ENCODE measurements around the gene GLOD5. TPM values are rescaled to one million over a fixed set of nuclear protein-coding genes. Genes with fewer than 3 reads are reported as not detected.

Gene GLOD5
- total RNA-seq, 6 experiments from 2014 or later, result not detected

GRCh38 chrX:48784726-48785125, 23.2 kb downstream of the GLOD5 start:
- peaks cover 17% of the 10 kb centered on the region for H3K27me3 Mint-ChIP-seq (ENCODE audit: insufficient read depth)
- no peak for TF ChIP-seq CTCF (IDR thresholded peaks at IDR 0.05)
- no peaks in the 10 kb centered on the region for H3K9me3 Mint-ChIP-seq
- no peak overlapping the region for H3K4me3 Mint-ChIP-seq
- DNase-seq, result no peak
- no peaks in the 10 kb centered on the region for H3K4me1 Mint-ChIP-seq (ENCODE audit: low read depth)
- no peak overlapping the region for H3K27ac Mint-ChIP-seq
- no peaks in the 10 kb centered on the region for H3K36me3 Mint-ChIP-seq (ENCODE audit: low read depth)

GRCh38 chrX:48785186-48785539, 23.6 kb downstream of the GLOD5 start:
- no peak overlapping the region for H3K27ac Mint-ChIP-seq
- no peak for TF ChIP-seq CTCF (IDR thresholded peaks at IDR 0.05)

GRCh38 chrX:48785540-48786214, 24.1 kb downstream of the GLOD5 start:
- no peaks in the 10 kb centered on the region for H3K9me3 Mint-ChIP-seq
- no peak for DNase-seq
- H3K4me3 Mint-ChIP-seq, result no peak overlapping the region
- TF ChIP-seq CTCF (IDR thresholded peaks at IDR 0.05), result no peak
- H3K27ac Mint-ChIP-seq, result no peak overlapping the region
- no peaks in the 10 kb centered on the region for H3K36me3 Mint-ChIP-seq (ENCODE audit: low read depth)
- no peaks in the 10 kb centered on the region for H3K4me1 Mint-ChIP-seq (ENCODE audit: low read depth)
- peaks cover 19% of the 10 kb centered on the region for H3K27me3 Mint-ChIP-seq (ENCODE audit: insufficient read depth)

More at GRCh38 chrX:48785186-48785539, 23.6 kb downstream of the GLOD5 start:
- no peak for DNase-seq
- Mint-ChIP-seq H3K27me3 (ENCODE audit: insufficient read depth) (peaks cover 19% of the 10 kb centered on the region), H3K36me3 (ENCODE audit: low read depth) (no peaks in the 10 kb centered on the region), H3K9me3 (no peaks in the 10 kb centered on the region), H3K4me1 (ENCODE audit: low read depth) (no peaks in the 10 kb centered on the region), H3K4me3 (no peak overlapping the region)

GRCh38 chrX:48786341-48786800, 24.8 kb downstream of the GLOD5 start, which contains the start of gene GATA1:
TSS of gene GATA1 (plus strand) at chrX:48786590. CDS start at chrX:48791110, 4,520 bp downstream.
- no peak for DNase-seq
- H3K4me1 Mint-ChIP-seq (ENCODE audit: low read depth), result no peaks in the 10 kb centered on the region
- H3K27ac Mint-ChIP-seq, result no peak within 1 kb of the TSS
- H3K9me3 Mint-ChIP-seq, result no peaks in the 10 kb centered on the region
- no peak for TF ChIP-seq CTCF (IDR thresholded peaks at IDR 0.05)
- H3K36me3 Mint-ChIP-seq (ENCODE audit: low read depth), result no peaks in the 10 kb centered on the region
- H3K4me3 Mint-ChIP-seq, result no peak within 1 kb of the TSS
- H3K27me3 Mint-ChIP-seq (ENCODE audit: insufficient read depth), result peaks cover 19% of the 10 kb centered on the region

- H3K4me1 Mint-ChIP-seq (ENCODE audit: low read depth), result no peaks in the 10 kb centered on the region
- no peaks in the 10 kb centered on the region for H3K36me3 Mint-ChIP-seq (ENCODE audit: low read depth)
- no peak overlapping the region for H3K27ac Mint-ChIP-seq
- H3K9me3 Mint-ChIP-seq, result no peaks in the 10 kb centered on the region
- TF ChIP-seq CTCF (IDR thresholded peaks at IDR 0.05), result no peak
- no peak overlapping the region for H3K4me3 Mint-ChIP-seq
- DNase-seq, result no peak
- peaks cover 19% of the 10 kb centered on the region for H3K27me3 Mint-ChIP-seq (ENCODE audit: insufficient read depth)
Observed at GRCh38 chrX:48786825-48787504, 25.4 kb downstream of the GLOD5 start.
